ENCODE data around the gene AHNAK.

GRCh38 chr11:62458212-62459002 is 88.2 kb downstream of the AHNAK start:
- TF ChIP-seq, protein P1, sequence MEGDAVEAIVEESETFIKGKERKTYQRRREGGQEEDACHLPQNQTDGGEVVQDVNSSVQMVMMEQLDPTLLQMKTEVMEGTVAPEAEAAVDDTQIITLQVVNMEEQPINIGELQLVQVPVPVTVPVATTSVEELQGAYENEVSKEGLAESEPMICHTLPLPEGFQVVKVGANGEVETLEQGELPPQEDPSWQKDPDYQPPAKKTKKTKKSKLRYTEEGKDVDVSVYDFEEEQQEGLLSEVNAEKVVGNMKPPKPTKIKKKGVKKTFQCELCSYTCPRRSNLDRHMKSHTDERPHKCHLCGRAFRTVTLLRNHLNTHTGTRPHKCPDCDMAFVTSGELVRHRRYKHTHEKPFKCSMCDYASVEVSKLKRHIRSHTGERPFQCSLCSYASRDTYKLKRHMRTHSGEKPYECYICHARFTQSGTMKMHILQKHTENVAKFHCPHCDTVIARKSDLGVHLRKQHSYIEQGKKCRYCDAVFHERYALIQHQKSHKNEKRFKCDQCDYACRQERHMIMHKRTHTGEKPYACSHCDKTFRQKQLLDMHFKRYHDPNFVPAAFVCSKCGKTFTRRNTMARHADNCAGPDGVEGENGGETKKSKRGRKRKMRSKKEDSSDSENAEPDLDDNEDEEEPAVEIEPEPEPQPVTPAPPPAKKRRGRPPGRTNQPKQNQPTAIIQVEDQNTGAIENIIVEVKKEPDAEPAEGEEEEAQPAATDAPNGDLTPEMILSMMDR (conservative IDR thresholded peaks at IDR 0.05; ENCODE audit: low read length), result no peak
- TF ChIP-seq EZH2phosphoT487 (IDR thresholded peaks at IDR 0.05; ENCODE audit: borderline replicate concordance, low read depth, low read length), result no peak

Measured in OCI-LY7 (cell line).